Measurements from ENCODE around the gene ABRACL. TPM values are rescaled to one million over a fixed set of nuclear protein-coding genes. Genes with fewer than 3 reads are reported as not detected.

Gene ABRACL
- total RNA-seq, 2 donors from 2014 or later, result 13.0 to 52.8 TPM

DNA sequence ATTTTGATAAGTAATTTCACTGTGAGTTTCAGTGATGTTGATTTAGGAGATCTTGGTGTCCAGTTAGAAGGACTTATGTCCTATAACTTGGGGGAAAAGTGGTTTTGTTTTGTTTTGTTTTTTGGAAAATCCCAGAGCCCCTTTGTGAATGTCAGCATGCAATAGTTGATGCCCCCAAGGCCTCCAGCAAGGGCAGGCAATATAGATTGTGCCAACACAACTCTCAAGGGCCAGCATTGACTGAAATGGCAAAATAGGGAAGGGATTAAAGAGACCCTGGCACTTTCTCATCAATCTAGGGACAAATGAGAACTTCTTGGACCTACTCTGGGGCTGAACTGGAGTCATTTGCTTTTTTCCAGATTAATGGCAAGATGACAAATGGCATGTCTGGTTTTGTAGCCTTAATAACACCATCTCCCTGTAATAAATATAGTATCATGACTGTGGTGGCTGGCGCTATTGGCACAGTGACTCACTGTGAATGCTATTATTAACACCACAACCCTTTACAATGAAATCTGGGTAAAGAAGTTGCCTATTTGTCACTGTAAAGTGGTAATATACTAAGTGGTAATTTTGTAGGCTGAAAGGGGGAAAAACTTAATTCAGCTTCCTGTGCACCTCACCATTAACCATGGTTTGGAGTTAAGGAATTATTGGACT, 51.8 kb downstream of the ABRACL start:
- intact Hi-C loops (cut with DNase I), result no loop called here
- TF ChIP-seq POLR2A (IDR thresholded peaks at IDR 0.05) (no peak), POLR2AphosphoS5 (IDR thresholded peaks at IDR 0.05) (no peak)
- TF ChIP-seq, protein P1, sequence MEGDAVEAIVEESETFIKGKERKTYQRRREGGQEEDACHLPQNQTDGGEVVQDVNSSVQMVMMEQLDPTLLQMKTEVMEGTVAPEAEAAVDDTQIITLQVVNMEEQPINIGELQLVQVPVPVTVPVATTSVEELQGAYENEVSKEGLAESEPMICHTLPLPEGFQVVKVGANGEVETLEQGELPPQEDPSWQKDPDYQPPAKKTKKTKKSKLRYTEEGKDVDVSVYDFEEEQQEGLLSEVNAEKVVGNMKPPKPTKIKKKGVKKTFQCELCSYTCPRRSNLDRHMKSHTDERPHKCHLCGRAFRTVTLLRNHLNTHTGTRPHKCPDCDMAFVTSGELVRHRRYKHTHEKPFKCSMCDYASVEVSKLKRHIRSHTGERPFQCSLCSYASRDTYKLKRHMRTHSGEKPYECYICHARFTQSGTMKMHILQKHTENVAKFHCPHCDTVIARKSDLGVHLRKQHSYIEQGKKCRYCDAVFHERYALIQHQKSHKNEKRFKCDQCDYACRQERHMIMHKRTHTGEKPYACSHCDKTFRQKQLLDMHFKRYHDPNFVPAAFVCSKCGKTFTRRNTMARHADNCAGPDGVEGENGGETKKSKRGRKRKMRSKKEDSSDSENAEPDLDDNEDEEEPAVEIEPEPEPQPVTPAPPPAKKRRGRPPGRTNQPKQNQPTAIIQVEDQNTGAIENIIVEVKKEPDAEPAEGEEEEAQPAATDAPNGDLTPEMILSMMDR (IDR thresholded peaks at IDR 0.05), result no peak
- no peak for DNase-seq (ENCODE audit: low spot score)
- WGBS, result 64% methylated on average over 1 of the region's 1 CpG
- no peaks in the 10 kb centered on the region for H3K27me3 ChIP-seq (replicated peaks; ENCODE audit: insufficient read depth)
- no peak overlapping the region for H3K4me3 ChIP-seq
- H3K27ac ChIP-seq, result no peak overlapping the region
- H3K9me3 ChIP-seq, result no peaks in the 10 kb centered on the region
- no peaks in the 10 kb centered on the region for H3K4me1 ChIP-seq (replicated peaks)
- no peaks in the 10 kb centered on the region for H3K36me3 ChIP-seq

DNA sequence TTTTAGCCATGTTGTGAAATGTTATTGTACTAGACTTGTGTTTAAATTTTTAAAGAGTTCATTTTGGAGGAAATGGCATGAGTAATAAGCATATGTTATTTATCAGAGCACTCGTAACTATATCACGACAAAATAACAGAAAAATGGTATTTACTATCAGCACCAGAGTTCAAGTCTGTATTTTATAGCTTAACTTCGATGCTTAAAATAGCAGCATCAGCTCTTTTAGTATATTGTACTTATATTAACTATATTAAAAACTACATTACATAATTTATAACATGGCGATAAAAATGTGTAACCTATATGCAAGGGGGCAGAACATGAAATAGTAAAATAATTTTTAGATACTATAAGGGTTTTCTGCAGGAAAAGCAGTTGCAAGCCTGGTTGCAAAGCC, 52.9 kb downstream of the ABRACL start:
- H3K4me3 ChIP-seq, result no peak overlapping the region
- H3K4me1 ChIP-seq (replicated peaks), result no peaks in the 10 kb centered on the region
- no peak for DNase-seq (ENCODE audit: low spot score)
- WGBS, result 76% methylated on average over 4 of the region's 4 CpGs
- no peaks in the 10 kb centered on the region for H3K36me3 ChIP-seq
- intact Hi-C loops (cut with DNase I), result no loop called here
- no peak overlapping the region for H3K27ac ChIP-seq
- H3K9me3 ChIP-seq, result no peaks in the 10 kb centered on the region
- no peaks in the 10 kb centered on the region for H3K27me3 ChIP-seq (replicated peaks; ENCODE audit: insufficient read depth)
- TF ChIP-seq POLR2AphosphoS5 (IDR thresholded peaks at IDR 0.05) (no peak), POLR2A (IDR thresholded peaks at IDR 0.05) (no peak)
- TF ChIP-seq, protein P1 (IDR thresholded peaks at IDR 0.05), result no peak

DNA sequence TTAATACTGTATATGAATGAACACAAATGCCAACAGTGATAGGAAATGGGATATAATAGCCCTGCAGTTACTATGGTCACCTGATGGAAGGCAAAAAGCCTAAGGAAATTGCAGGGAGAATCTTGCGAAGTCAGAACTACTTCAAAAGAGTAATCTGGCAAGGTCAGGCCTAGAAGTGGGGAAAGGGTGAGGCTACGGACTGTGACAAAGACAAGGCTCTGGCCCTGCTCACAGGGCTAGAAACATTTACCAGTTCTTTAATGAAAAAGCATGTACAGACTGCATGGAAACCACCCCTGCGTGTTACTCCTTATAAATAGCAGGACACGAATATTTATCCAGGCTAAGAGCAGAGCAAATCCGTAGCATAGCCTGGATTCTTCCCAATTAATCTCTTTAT, 53.8 kb downstream of the ABRACL start:
- 98% methylated on average over 5 of the region's 5 CpGs for whole genome bisulfite sequencing
- Histone ChIP-seq H3K36me3 (no peaks in the 10 kb centered on the region), H3K4me3 (no peak overlapping the region), H3K27me3 (replicated peaks; ENCODE audit: insufficient read depth) (no peaks in the 10 kb centered on the region), H3K9me3 (no peaks in the 10 kb centered on the region), H3K4me1 (replicated peaks) (no peaks in the 10 kb centered on the region), H3K27ac (no peak overlapping the region)
- TF ChIP-seq, protein P1 (IDR thresholded peaks at IDR 0.05), result no peak
- no peak for TF ChIP-seq POLR2A (IDR thresholded peaks at IDR 0.05)
- TF ChIP-seq POLR2AphosphoS5 (IDR thresholded peaks at IDR 0.05), result no peak
- intact Hi-C loops (cut with DNase I), result no loop called here
- no peak for DNase-seq (ENCODE audit: low spot score)

DNA sequence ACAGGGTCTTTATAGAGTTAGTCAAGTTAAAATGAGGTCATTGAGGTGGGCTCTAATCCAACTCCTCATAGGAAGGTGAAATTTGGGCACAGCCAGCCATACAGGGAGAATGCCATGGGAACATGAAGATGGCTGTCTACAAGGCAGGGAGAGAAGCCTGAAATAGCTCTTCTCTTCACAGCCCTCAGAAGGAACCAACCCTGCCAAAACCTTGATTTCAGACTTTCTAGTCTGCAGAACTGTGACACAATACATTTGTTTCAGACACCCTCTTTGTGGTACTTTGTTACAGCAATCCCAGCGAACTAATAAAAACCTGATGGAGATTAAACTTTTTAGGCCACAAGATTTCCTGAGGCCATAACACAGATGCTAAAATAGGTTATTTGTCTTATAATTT, 63.3 kb downstream of the ABRACL start:
- no peaks in the 10 kb centered on the region for H3K4me1 ChIP-seq (replicated peaks)
- intact Hi-C loops (cut with DNase I), result no loop called here
- no peaks in the 10 kb centered on the region for H3K27me3 ChIP-seq (replicated peaks; ENCODE audit: insufficient read depth)
- H3K4me3 ChIP-seq, result no peak overlapping the region
- H3K9me3 ChIP-seq, result no peaks in the 10 kb centered on the region
- H3K36me3 ChIP-seq, result no peaks in the 10 kb centered on the region
- no peak for DNase-seq (ENCODE audit: low spot score)
- WGBS, result 77% methylated on average over 1 of the region's 1 CpG
- no peak for TF ChIP-seq POLR2A (IDR thresholded peaks at IDR 0.05)
- TF ChIP-seq, protein P1 (IDR thresholded peaks at IDR 0.05), result no peak
- no peak for TF ChIP-seq POLR2AphosphoS5 (IDR thresholded peaks at IDR 0.05)
- H3K27ac ChIP-seq, result no peak overlapping the region

Other genes with a start within 250 kb of the ABRACL start
- under 1 TPM in 1 of 2 donors, not detected in 1; 0.41 TPM for gene ECT2L, start 232.7 kb upstream of the ABRACL start, total RNA-seq
- gene REPS1, start 40.5 kb upstream of the ABRACL start, total RNA-seq, result 10 to 100 TPM; 38.6 to 97.1 TPM
- gene HECA, start 106.3 kb downstream of the ABRACL start, total RNA-seq, result 10 to 100 TPM; 26.0 to 45.9 TPM